Epithelial cell of esophagus (primary cell): ENCODE data around the gene CNIH2.

ENCODE experiments used
- DNase-seq: peaks from one replicate; pipeline ENCODE4 v3.0.0; 2010; ENCODE audit warnings: low read depth
- H3K4me3 ChIP-seq: 2 replicates; pipeline ENCODE4 v1.5.1; 2011; ENCODE audit warnings: mild to moderate bottlenecking, low read length, control low read depth
- TF ChIP-seq, protein P1 (sequence below): IDR thresholded peaks from 2 replicates; pipeline ENCODE4 v1.5.1; 2011; ENCODE audit warnings: low read depth, mild to moderate bottlenecking, low read length, control low read depth, inconsistent platforms; ENCODE audit not compliant: insufficient read depth; ENCODE audit errors: missing control alignments

Gene CNIH2

GRCh38 chr11:66291706-66292542 is 13.9 kb downstream of the CNIH2 start, which contains the start of gene TMEM151A:
TSS of gene TMEM151A (plus strand) at chr11:66291894. CDS start at chr11:66292014, 120 bp downstream.
- no peak for DNase-seq
- TF ChIP-seq, protein P1, sequence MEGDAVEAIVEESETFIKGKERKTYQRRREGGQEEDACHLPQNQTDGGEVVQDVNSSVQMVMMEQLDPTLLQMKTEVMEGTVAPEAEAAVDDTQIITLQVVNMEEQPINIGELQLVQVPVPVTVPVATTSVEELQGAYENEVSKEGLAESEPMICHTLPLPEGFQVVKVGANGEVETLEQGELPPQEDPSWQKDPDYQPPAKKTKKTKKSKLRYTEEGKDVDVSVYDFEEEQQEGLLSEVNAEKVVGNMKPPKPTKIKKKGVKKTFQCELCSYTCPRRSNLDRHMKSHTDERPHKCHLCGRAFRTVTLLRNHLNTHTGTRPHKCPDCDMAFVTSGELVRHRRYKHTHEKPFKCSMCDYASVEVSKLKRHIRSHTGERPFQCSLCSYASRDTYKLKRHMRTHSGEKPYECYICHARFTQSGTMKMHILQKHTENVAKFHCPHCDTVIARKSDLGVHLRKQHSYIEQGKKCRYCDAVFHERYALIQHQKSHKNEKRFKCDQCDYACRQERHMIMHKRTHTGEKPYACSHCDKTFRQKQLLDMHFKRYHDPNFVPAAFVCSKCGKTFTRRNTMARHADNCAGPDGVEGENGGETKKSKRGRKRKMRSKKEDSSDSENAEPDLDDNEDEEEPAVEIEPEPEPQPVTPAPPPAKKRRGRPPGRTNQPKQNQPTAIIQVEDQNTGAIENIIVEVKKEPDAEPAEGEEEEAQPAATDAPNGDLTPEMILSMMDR, result no peak
- H3K4me3 ChIP-seq, result no peak within 1 kb of the TSS

GRCh38 chr11:66292543-66293332 is 14.8 kb downstream of the CNIH2 start:
- no peak overlapping the region for H3K4me3 ChIP-seq
- TF ChIP-seq, protein P1, result no peak
- DNase-seq, result no peak

DNA sequence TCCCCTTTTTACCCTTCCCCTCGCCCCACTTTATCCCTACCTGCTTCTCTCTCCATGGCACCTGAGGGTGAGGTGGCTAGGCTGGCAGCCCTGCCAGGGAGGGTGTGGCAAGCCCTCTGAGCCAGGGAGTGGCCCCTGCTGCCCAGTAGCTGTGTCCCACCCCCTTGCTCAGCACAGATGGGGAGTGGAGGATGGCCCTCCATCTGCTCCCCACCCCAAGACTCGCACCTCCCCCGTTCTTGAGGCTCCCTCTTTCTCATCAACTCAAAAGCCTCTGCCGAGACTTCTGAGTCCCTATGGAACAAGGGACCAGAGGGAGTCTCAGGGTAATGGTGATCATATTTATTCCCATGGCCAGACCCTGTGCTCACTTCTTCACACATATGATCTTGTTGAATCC is 15.4 kb downstream of the CNIH2 start:
- H3K4me3 ChIP-seq, result no peak overlapping the region
- DNase-seq, result no peak
- TF ChIP-seq, protein P1, result no peak

DNA sequence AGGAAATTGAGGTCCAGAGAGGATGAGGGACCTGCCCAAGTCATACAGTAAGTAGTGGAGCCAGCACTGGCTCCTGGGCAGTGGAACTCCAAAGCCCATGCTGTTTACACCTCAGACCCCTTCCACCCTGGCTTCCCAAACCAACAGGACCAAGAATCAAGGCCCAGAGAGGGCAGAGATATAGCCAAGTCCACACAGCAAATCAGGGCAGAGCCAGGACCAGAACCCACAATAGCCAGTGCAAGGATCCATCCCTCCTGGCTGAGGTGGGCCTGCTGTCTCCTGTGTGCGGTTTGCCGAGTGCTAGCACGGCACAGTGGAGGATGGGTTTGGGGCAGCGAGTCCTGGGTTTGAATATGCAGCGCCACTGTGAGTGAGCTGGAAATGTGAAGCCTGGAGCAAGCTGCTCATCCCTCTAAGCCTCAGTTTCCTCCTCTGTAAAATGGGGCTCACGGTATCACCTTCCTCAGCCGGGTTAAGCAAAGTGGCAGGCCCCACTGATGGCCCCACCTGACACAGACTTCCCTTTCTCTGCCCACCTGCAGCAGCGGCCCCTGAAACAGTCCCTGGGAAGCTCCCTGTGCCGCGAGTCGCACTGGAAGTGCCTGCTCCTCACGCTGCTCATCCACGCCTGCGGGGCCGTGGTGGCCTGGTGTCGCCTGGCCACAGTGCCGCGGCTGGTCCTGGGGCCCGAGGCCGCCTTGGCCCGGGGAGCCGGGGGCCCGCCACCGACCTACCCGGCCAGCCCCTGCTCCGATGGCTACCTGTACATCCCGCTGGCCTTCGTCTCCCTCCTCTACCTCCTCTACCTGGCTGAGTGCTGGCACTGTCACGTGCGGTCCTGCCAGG is 16.0 kb downstream of the CNIH2 start:
- H3K4me3 ChIP-seq, result no peak overlapping the region
- DNase-seq, result no peak
- TF ChIP-seq, protein P1, result no peak

DNA sequence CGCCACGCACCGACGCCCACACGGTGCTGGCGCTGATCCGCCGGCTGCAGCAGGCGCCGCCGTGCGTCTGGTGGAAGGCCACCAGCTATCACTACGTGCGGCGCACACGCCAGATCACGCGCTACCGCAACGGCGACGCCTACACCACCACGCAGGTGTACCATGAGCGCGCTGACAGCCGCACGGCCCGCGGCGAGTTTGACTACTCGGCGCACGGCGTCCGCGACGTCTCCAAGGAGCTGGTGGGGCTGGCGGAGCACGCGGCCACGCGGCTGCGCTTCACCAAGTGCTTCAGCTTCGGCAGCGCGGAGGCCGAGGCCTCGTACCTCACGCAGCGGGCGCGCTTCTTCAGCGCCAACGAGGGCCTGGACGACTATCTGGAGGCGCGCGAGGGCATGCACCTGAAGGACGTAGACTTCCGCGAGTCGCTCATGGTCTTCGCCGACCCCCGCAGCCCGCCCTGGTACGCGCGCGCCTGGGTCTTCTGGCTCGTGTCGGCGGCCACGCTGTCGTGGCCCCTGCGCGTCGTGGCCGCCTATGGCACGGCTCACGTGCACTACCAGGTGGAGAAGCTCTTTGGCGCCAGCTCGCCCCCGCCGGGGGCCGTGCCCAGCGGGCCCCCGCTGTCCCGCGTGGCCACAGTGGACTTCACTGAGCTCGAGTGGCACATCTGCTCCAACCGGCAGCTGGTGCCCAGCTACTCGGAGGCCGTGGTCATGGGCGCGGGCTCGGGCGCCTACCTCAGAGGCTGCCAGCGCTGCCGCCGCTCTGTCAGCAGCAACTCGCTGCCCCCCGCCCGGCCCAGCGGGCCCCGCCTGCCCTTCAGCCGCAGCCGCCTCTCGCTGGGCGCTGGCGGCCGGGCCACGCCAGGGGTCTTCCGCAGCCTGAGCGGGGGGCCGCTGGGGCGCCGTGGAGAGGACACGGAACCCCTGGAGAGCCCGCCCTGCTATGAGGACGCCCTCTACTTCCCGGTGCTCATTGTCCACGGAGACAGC is 16.9 kb downstream of the CNIH2 start:
- TF ChIP-seq, protein P1, result no peak
- no peak for DNase-seq
- H3K4me3 ChIP-seq, result no peak overlapping the region
